ENCODE measurements around the gene MAT2A. TPM values are rescaled to one million over a fixed set of nuclear protein-coding genes. Genes with fewer than 3 reads are reported as not detected.
A peak's percentile ranks its signal among the peaks of the same experiment; 100 is the strongest.
"Not testable (repeated sequence)": the region's sequence is repeated elsewhere in the genome, so short reads cannot be mapped to it uniquely, and the experiment has no call there.

Gene MAT2A
- total RNA-seq, 2 donors from 2014 or later, result 103 to 134 TPM

GRCh38 chr2:85541753-85542457, 2.9 kb downstream of the MAT2A start:
- WGBS, result 29% methylated on average over 5 of the region's 5 CpGs
- peak overlapping the region; percentile 21 to 98 for H3K27ac ChIP-seq
- H3K36me3 ChIP-seq, result peaks cover 0 to 18% of the 10 kb centered on the region in 2 donors
- TF ChIP-seq CTCF (IDR thresholded peaks at IDR 0.05), result no peak
- peak; percentile 50 for TF ChIP-seq POLR2AphosphoS5 (IDR thresholded peaks at IDR 0.05)
- no peak for TF ChIP-seq POLR2A (IDR thresholded peaks at IDR 0.05)
- intact Hi-C loops (cut with DNase I), result no loop called here
- no peak overlapping the region for H3K4me3 ChIP-seq
- H3K27me3 ChIP-seq (replicated peaks; ENCODE audit: insufficient read depth), result no peaks in the 10 kb centered on the region
- DNase-seq (ENCODE audit: low spot score), result peak; percentile 38
- H3K9me3 ChIP-seq, result no peaks in the 10 kb centered on the region
- peaks cover 8% of the 10 kb centered on the region for H3K4me1 ChIP-seq (replicated peaks)

GRCh38 chr2:85542777-85543176, 3.8 kb downstream of the MAT2A start:
- no peaks in the 10 kb centered on the region for H3K27me3 ChIP-seq (replicated peaks; ENCODE audit: insufficient read depth)
- no peaks in the 10 kb centered on the region for H3K4me1 ChIP-seq (replicated peaks)
- H3K9me3 ChIP-seq, result no peaks in the 10 kb centered on the region
- intact Hi-C loops (cut with DNase I), result no loop called here
- H3K36me3 ChIP-seq, result peaks cover 0 to 18% of the 10 kb centered on the region in 2 donors
- no peak overlapping the region for H3K27ac ChIP-seq
- 75% methylated on average over 4 of the region's 4 CpGs for WGBS
- H3K4me3 ChIP-seq, result no peak overlapping the region
- TF ChIP-seq CTCF (IDR thresholded peaks at IDR 0.05) (no peak), POLR2A (IDR thresholded peaks at IDR 0.05) (no peak), POLR2AphosphoS5 (IDR thresholded peaks at IDR 0.05) (no peak)
- no peak for DNase-seq (ENCODE audit: low spot score)

GRCh38 chr2:85544254-85544691, 5.3 kb downstream of the MAT2A start:
- H3K27me3 ChIP-seq (replicated peaks; ENCODE audit: insufficient read depth); H3K4me3 ChIP-seq; intact Hi-C loops (cut with DNase I); DNase-seq (ENCODE audit: low spot score); H3K9me3 ChIP-seq; H3K4me1 ChIP-seq (replicated peaks); H3K27ac ChIP-seq: not testable (repeated sequence)
- peaks cover 0 to 18% of the 10 kb centered on the region in 2 donors for H3K36me3 ChIP-seq
- WGBS, result 71% methylated on average over 3 of the region's 3 CpGs

- DNase-seq (ENCODE audit: low spot score); H3K9me3 ChIP-seq; H3K4me3 ChIP-seq; H3K4me1 ChIP-seq (replicated peaks); H3K27ac ChIP-seq; intact Hi-C loops (cut with DNase I); H3K27me3 ChIP-seq (replicated peaks; ENCODE audit: insufficient read depth): not testable (repeated sequence)
- WGBS, result 77% methylated on average over 5 of the region's 5 CpGs
- H3K36me3 ChIP-seq, result peaks cover 0 to 18% of the 10 kb centered on the region in 2 donors
Observed at GRCh38 chr2:85544915-85545779, 6.2 kb downstream of the MAT2A start.

- TF ChIP-seq CTCF (IDR thresholded peaks at IDR 0.05), result no peak
- TF ChIP-seq POLR2AphosphoS5 (IDR thresholded peaks at IDR 0.05), result no peak
- no peak for TF ChIP-seq POLR2A (IDR thresholded peaks at IDR 0.05)
- WGBS, result 78% methylated on average over 5 of the region's 5 CpGs
- Histone ChIP-seq H3K4me3 (no peak overlapping the region), H3K4me1 (replicated peaks) (no peaks in the 10 kb centered on the region), H3K36me3 (peaks cover 3 to 18% of the 10 kb centered on the region in 2 donors), H3K27ac (no peak overlapping the region), H3K27me3 (replicated peaks; ENCODE audit: insufficient read depth) (no peaks in the 10 kb centered on the region), H3K9me3 (no peaks in the 10 kb centered on the region)
- intact Hi-C loops (cut with DNase I), result no loop called here
- no peak for DNase-seq (ENCODE audit: low spot score)
Observed at GRCh38 chr2:85545780-85546240, 6.8 kb downstream of the MAT2A start.
